Breast epithelium (tissue), 3 donors: ENCODE measurements around the gene CER1.

Source experiments
- CTCF ChIP-seq, 3 donors: fragments of 450-650 bp; IDR thresholded peaks; one replicate each; pipeline ENCODE4 v1.5.1; 2016 to 2017; ENCODE audit warnings: antibody characterized with exemption in 3 of 3, mild to moderate bottlenecking in 3 of 3, moderate library complexity in 3 of 3
- POLR2A ChIP-seq: fragments of 450-650 bp; IDR thresholded peaks from one replicate; pipeline ENCODE4 v1.6.1; 2016; ENCODE audit warnings: antibody characterized with exemption, mild to moderate bottlenecking, moderate library complexity

- TF ChIP-seq CTCF (IDR thresholded peaks at IDR 0.05) (no peak), POLR2A (no peak)
Measured at GRCh38 chr9:14741369-14741768, 18.8 kb upstream of the CER1 start.
